ENCODE measurements around the gene ARG1. TPM values are rescaled to one million over a fixed set of nuclear protein-coding genes. Genes with fewer than 3 reads are reported as not detected.
"Not testable (repeated sequence)": the region's sequence is repeated elsewhere in the genome, so short reads cannot be mapped to it uniquely, and the experiment has no call there.

ARG1 gene
- total and polyA plus RNA-seq, 8 donors: 0.69 to 2.0 (median 1.0) TPM; not detected in 4

- WGBS, 2 donors: 54 to 56% methylated on average over 3 of the region's 3 CpGs
- TF ChIP-seq CTCF (IDR thresholded peaks at IDR 0.05): no peak
- no peaks in the 10 kb centered on the region for H3K4me1 ChIP-seq
- H3K4me3 ChIP-seq: no peak overlapping the region
- no peaks in the 10 kb centered on the region for H3K27me3 ChIP-seq
- no peaks in the 10 kb centered on the region for H3K36me3 ChIP-seq
- no peaks in the 10 kb centered on the region for H3K9me3 ChIP-seq
- FAIRE-seq (no peak), ATAC-seq (no peak), DNase-seq (no peak)
- intact Hi-C loops (cut with DNase I): loop anchor here in 1 of 3 donors (10.0 kb wide), 1 partner anchor 648 kb away; no protein-coding TSS in a partner anchor
- no peak overlapping the region for H3K27ac ChIP-seq
These were observed 40.4 kb upstream of the ARG1 start for GRCh38 chr6:131532580-131533039.

GRCh38 chr6:131538615-131539014 is 34.4 kb upstream of the ARG1 start:
- intact Hi-C loops (cut with DNase I): loop anchor here in 1 of 3 donors (5.0 to 10.0 kb wide), 2 partner anchors 341 to 654 kb away; no protein-coding TSS in a partner anchor
- not testable (repeated sequence) for H3K4me3 ChIP-seq, H3K27me3 ChIP-seq, FAIRE-seq, ATAC-seq, DNase-seq, H3K36me3 ChIP-seq, H3K4me1 ChIP-seq, H3K27ac ChIP-seq, H3K9me3 ChIP-seq
- 47 to 54% methylated on average over 4 of the region's 4 CpGs for WGBS, 2 donors

GRCh38 chr6:131545317-131545716 is 27.7 kb upstream of the ARG1 start:
- Histone ChIP-seq H3K27ac (no peak overlapping the region), H3K4me1 (no peaks in the 10 kb centered on the region), H3K4me3 (no peak overlapping the region), H3K36me3 (no peaks in the 10 kb centered on the region), H3K9me3 (no peaks in the 10 kb centered on the region), H3K27me3 (no peaks in the 10 kb centered on the region)
- DNase-seq: no peak
- no peak for ATAC-seq
- no peak for FAIRE-seq
- no peak for TF ChIP-seq CTCF (IDR thresholded peaks at IDR 0.05)
- 67% methylated on average over 2 of the region's 2 CpGs for WGBS, 2 donors
- intact Hi-C loops (cut with DNase I): no loop called here

GRCh38 chr6:131547488-131547887 is 25.5 kb upstream of the ARG1 start:
- H3K27ac ChIP-seq: no peak overlapping the region
- H3K27me3 ChIP-seq: no peaks in the 10 kb centered on the region
- no peaks in the 10 kb centered on the region for H3K36me3 ChIP-seq
- ATAC-seq (no peak), DNase-seq (no peak), FAIRE-seq (no peak)
- intact Hi-C loops (cut with DNase I): no loop called here
- TF ChIP-seq CTCF (IDR thresholded peaks at IDR 0.05): no peak
- 70 to 75% methylated on average over 6 of the region's 6 CpGs for WGBS, 2 donors
- no peaks in the 10 kb centered on the region for H3K9me3 ChIP-seq
- H3K4me3 ChIP-seq: no peak overlapping the region
- no peaks in the 10 kb centered on the region for H3K4me1 ChIP-seq

- FAIRE-seq (no peak), ATAC-seq (peak in 1 of 4 donors; percentile 63)
These were observed 24.6 kb upstream of the ARG1 start for GRCh38 chr6:131548441-131548840.

More at GRCh38 chr6:131548441-131548840, 24.6 kb upstream of the ARG1 start:
- Histone ChIP-seq H3K27ac (no peak overlapping the region), H3K36me3 (no peaks in the 10 kb centered on the region), H3K4me1 (no peaks in the 10 kb centered on the region), H3K27me3 (no peaks in the 10 kb centered on the region), H3K9me3 (no peaks in the 10 kb centered on the region), H3K4me3 (no peak overlapping the region)
- no peak for TF ChIP-seq CTCF (IDR thresholded peaks at IDR 0.05)
- intact Hi-C loops (cut with DNase I): no loop called here
- no peak for DNase-seq
- WGBS, 2 donors: 28 to 38% methylated on average over 1 of the region's 1 CpG
